ENCODE measurements around the gene OR10D3.
"Not testable (repeated sequence)": the region's sequence is repeated elsewhere in the genome, so short reads cannot be mapped to it uniquely, and the experiment has no call there.

Gene OR10D3

DNA sequence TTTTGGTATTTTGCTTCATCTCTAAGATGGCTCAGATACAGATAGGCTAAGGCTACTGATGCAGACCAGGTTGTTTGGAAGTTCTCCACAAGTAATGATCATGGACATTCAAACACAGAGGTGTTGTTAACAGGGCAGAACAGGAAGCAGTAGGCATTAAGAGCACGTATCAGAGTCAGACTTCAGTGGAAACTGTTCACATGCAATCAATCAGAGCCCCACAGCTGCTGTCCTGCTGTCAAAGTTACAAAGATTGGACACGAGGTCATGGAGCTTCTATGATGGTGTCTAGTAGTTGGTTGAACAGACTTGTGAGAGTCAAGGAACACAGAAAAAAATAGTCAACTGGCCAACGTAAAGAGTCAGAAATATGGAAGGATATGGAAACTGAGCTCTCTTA lies 19.8 kb downstream of the OR10D3 start:
- Histone ChIP-seq H3K27me3 (ENCODE audit: insufficient read depth, low read length) (peaks cover 7% of the 10 kb centered on the region), H3K4me1 (ENCODE audit: insufficient read depth, low read length) (no peaks in the 10 kb centered on the region), H2AFZ (ENCODE audit: low read depth, low read length) (no peak overlapping the region), H3K4me3 (ENCODE audit: low read length) (no peak overlapping the region), H3K9me3 (ENCODE audit: low read length) (peaks cover 3% of the 10 kb centered on the region), H3K36me3 (ENCODE audit: insufficient read depth, low read length) (no peaks in the 10 kb centered on the region)

DNA sequence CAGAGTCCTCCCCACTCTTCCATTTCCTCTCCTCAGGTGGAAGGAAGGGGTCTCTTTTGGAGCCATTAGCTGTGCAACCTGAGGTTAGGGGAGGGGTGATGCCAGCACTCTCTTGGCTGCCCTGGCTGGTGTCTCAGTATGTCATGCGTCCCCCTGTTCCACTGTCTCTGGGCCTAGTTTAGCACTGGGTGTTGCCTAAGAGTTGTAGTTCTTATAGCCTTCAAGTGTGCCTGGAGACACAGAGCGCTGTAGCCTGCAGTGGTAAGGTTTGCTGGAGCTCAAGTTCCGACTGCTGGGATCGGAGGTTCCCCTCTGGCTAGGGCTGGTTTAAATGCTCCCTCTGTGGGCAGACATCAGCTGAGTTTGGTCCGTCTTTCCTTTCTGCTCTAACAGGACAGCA lies 20.9 kb downstream of the OR10D3 start:
- no peak overlapping the region for H3K4me3 ChIP-seq (ENCODE audit: low read length)
- H3K27me3 ChIP-seq (ENCODE audit: insufficient read depth, low read length) = peaks cover 7% of the 10 kb centered on the region
- H2AFZ ChIP-seq (ENCODE audit: low read depth, low read length) = no peak overlapping the region
- no peaks in the 10 kb centered on the region for H3K9me3 ChIP-seq (ENCODE audit: low read length)
- no peaks in the 10 kb centered on the region for H3K36me3 ChIP-seq (ENCODE audit: insufficient read depth, low read length)
- H3K4me1 ChIP-seq (ENCODE audit: insufficient read depth, low read length) = no peaks in the 10 kb centered on the region

DNA sequence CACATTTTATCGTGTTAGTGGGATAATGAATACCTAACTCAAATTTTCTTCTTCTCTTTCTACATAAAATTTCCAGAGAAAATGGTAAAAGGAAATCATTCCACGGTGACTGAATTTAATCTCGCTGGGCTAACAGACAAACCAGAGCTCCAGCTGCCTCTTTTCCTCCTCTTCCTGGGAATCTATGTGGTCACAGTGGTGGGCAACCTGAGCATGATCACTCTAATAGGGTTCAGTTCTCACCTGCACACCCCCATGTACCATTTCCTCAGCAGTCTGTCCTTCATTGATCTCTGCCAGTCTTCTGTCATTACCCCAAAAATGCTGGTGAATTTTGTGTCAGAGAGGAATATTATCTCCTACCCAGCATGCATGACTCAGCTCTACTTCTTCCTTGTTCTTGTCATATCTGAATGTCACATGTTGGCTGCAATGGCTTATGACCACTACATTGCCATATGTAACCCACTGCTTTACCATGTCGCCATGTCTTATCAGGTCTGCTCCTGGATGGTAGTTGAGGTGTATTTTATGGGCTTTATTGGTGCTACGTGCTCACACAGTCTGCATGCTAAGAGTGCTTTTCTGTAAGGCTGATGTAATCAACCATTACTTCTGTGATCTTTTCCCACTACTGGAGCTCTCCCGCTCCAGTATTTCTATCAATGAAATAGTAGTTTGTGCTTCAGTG lies 24.1 kb downstream of the OR10D3 start:
- Histone ChIP-seq H3K9me3 (ENCODE audit: low read length) (no peaks in the 10 kb centered on the region), H3K4me1 (ENCODE audit: insufficient read depth, low read length) (no peaks in the 10 kb centered on the region)

DNA sequence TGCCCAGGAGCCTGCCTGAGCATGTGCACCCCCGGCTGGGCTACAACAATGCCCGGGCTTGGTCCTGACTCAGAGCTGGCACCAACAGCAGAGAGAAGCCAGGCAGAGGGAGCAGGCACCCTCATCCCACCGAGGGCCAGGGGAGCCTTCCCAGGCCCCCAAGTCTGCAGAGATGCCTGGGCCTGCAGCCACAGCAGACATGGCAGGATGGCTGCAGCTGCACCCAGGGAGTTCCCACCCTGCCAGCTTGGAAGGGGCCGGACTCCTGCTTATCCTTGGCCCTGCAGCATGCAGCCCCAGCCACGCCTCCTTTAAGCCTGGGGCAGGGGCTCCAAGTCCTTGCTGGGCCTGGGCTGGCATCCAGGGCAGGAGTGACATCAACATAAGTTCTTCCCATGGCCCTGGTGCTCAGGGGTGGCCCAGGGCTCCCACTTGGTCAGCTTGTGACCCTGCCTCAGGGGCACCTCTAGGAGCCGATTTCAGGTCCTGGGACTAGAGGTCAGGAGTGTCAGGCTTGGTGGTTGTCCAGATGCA lies 26.7 kb downstream of the OR10D3 start:
- H3K9me3 ChIP-seq (ENCODE audit: low read length) = no peaks in the 10 kb centered on the region
- no peak overlapping the region for H2AFZ ChIP-seq (ENCODE audit: low read depth, low read length)
- no peaks in the 10 kb centered on the region for H3K4me1 ChIP-seq (ENCODE audit: insufficient read depth, low read length)
- H3K4me3 ChIP-seq (ENCODE audit: low read length) = no peak overlapping the region
- H3K27me3 ChIP-seq (ENCODE audit: insufficient read depth, low read length) = no peaks in the 10 kb centered on the region
- no peaks in the 10 kb centered on the region for H3K36me3 ChIP-seq (ENCODE audit: insufficient read depth, low read length)

More for the DNA sequence above, 24.1 kb downstream of the OR10D3 start:
- Histone ChIP-seq H3K4me3 (ENCODE audit: low read length) (no peak overlapping the region), H3K36me3 (ENCODE audit: insufficient read depth, low read length) (no peaks in the 10 kb centered on the region), H2AFZ (ENCODE audit: low read depth, low read length) (no peak overlapping the region), H3K27me3 (ENCODE audit: insufficient read depth, low read length) (peaks cover 7% of the 10 kb centered on the region)

DNA sequence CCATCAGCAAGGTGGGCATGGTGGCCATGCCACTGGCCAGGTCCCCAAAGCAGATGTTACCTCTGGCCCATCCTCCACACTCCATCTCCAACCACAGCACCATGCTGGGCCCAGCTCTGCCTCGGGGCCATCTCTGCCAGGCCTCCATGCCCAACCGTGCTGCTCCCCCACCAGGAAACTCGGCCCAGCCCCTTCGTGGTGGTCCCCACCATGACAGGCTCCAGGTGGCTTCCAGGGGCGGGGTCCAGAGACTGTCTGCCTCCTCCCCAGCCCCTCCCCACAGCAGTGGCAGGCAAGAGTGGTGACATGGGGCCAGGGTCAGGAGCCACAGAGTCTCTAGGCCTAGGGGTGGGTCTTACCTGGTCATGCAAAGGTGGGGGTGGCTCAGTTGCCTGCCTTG lies 27.3 kb downstream of the OR10D3 start:
- Histone ChIP-seq H3K36me3 (ENCODE audit: insufficient read depth, low read length) (no peaks in the 10 kb centered on the region), H3K27me3 (ENCODE audit: insufficient read depth, low read length) (no peaks in the 10 kb centered on the region), H3K4me3 (ENCODE audit: low read length) (no peak overlapping the region), H3K4me1 (ENCODE audit: insufficient read depth, low read length) (no peaks in the 10 kb centered on the region), H2AFZ (ENCODE audit: low read depth, low read length) (no peak overlapping the region), H3K9me3 (ENCODE audit: low read length) (no peaks in the 10 kb centered on the region)

DNA sequence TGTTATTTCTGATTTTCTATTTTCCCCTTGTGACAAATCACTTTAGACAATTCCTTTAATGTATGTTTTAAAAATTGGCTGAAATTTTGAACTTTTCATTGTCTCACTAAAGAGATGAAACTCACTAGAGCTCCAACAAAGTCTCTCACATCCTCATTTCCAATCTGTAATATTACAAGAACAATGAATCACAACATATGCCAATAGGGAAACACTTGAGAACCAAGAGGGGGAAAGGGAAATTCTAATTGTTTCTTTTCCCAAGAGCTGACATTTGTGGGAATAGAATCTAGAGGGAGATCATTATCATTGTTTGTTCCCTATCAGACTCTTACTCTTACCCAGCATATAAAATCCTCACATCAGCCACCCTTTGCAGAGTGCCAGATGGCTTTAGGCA lies 28.2 kb downstream of the OR10D3 start:
- no peaks in the 10 kb centered on the region for H3K27me3 ChIP-seq (ENCODE audit: insufficient read depth, low read length)
- no peaks in the 10 kb centered on the region for H3K4me1 ChIP-seq (ENCODE audit: insufficient read depth, low read length)
- H3K4me3 ChIP-seq (ENCODE audit: low read length) = no peak overlapping the region
- H3K36me3 ChIP-seq (ENCODE audit: insufficient read depth, low read length) = no peaks in the 10 kb centered on the region
- H2AFZ ChIP-seq (ENCODE audit: low read depth, low read length) = no peak overlapping the region
- no peaks in the 10 kb centered on the region for H3K9me3 ChIP-seq (ENCODE audit: low read length)

DNA sequence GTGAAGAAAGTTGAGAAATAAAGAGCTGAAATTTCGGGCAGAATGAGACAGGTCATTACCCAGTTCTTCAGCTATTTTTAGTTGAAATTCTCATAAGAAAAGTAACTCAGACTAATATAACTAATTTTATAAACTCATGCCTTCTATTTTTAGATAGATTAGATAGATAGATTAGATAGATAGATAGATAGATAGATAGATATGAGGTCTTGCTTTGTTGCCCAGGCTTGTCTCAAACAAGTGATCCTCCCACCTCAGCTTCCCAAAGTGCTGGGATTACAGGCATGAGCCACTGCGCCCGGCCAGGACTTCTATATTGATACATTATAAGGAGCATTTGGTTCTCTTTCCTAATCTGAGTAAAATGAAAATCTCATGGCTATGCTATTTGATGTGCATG lies 30.9 kb downstream of the OR10D3 start:
- no peaks in the 10 kb centered on the region for H3K27me3 ChIP-seq (ENCODE audit: insufficient read depth, low read length)
- H3K9me3 ChIP-seq (ENCODE audit: low read length) = no peaks in the 10 kb centered on the region
- H3K4me1 ChIP-seq (ENCODE audit: insufficient read depth, low read length) = no peaks in the 10 kb centered on the region
- no peak overlapping the region for H3K4me3 ChIP-seq (ENCODE audit: low read length)
- H2AFZ ChIP-seq (ENCODE audit: low read depth, low read length) = no peak overlapping the region
- H3K36me3 ChIP-seq (ENCODE audit: insufficient read depth, low read length) = no peaks in the 10 kb centered on the region

DNA sequence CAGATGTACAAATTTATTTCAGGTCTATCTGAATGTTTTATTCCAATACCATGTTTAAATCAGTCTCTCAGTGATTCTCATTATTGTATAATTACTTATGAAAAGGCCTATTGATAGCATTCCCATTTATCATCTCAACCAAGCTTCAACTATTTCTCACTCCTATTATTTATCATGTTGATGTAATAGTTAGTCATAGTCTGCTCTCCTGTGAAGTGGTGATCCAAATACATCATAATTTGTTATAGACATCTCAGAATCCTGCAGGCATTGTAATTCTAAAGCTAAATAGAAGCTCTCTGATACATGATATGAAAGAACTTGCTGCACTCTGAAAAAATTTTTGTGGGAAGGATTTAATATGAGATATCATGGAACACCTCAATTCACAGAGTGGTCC lies 36.0 kb downstream of the OR10D3 start:
- Histone ChIP-seq H3K4me3 (ENCODE audit: low read length) (no peak overlapping the region), H3K4me1 (ENCODE audit: insufficient read depth, low read length) (no peaks in the 10 kb centered on the region), H2AFZ (ENCODE audit: low read depth, low read length) (no peak overlapping the region), H3K9me3 (ENCODE audit: low read length) (no peaks in the 10 kb centered on the region), H3K36me3 (ENCODE audit: insufficient read depth, low read length) (no peaks in the 10 kb centered on the region), H3K27me3 (ENCODE audit: insufficient read depth, low read length) (no peaks in the 10 kb centered on the region)

DNA sequence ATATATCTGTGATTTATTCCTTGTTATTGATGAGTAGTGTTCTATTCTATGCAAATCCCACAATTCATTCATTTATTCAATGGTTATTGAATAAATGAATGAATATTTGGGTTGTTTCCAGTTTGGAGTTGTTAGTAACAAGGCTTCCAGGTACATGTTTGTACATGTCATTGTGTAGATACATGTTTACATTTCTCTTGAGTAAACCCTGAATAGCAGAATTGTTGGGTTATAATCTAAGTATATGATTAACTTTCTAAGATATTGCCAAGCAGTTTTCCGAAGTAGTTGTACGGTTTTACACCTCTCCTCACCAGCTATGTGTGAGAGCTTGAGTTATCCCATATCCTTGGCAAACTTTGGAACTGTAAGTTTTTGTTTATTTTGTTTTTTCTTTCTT lies 39.3 kb downstream of the OR10D3 start:
- H3K9me3 ChIP-seq (ENCODE audit: low read length) = no peaks in the 10 kb centered on the region
- H3K4me1 ChIP-seq (ENCODE audit: insufficient read depth, low read length) = no peaks in the 10 kb centered on the region
- H3K36me3 ChIP-seq (ENCODE audit: insufficient read depth, low read length) = no peaks in the 10 kb centered on the region
- no peaks in the 10 kb centered on the region for H3K27me3 ChIP-seq (ENCODE audit: insufficient read depth, low read length)
- H3K4me3 ChIP-seq (ENCODE audit: low read length) = no peak overlapping the region
- H2AFZ ChIP-seq (ENCODE audit: low read depth, low read length) = no peak overlapping the region

DNA sequence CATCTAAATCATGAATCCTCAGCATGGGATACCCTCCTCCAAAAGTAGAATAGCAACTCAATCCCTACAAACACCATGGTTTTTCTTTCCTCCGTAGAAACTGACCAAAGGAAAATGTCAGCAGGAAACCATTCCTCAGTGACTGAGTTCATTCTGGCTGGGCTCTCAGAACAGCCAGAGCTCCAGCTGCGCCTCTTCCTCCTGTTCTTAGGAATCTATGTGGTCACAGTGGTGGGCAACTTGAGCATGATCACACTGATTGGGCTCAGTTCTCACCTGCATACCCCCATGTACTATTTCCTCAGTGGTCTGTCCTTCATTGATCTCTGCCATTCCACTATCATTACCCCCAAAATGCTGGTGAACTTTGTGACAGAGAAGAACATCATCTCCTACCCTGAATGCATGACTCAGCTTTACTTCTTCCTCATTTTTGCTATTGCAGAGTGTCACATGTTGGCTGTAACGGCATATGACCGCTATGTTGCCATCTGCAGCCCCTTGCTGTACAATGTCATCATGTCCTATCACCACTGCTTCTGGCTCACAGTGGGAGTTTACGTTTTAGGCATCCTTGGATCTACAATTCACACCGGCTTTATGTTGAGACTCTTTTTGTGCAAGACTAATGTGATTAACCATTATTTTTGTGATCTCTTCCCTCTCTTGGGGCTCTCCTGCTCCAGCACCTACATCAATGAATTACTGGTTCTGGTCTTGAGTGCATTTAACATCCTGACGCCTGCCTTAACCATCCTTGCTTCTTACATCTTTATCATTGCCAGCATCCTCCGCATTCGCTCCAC lies 41.7 kb downstream of the OR10D3 start:
- not testable (repeated sequence) for H3K9me3 ChIP-seq (ENCODE audit: low read length); H3K36me3 ChIP-seq (ENCODE audit: insufficient read depth, low read length); H3K27me3 ChIP-seq (ENCODE audit: insufficient read depth, low read length); H3K4me1 ChIP-seq (ENCODE audit: insufficient read depth, low read length); H3K4me3 ChIP-seq (ENCODE audit: low read length); H2AFZ ChIP-seq (ENCODE audit: low read depth, low read length)

DNA sequence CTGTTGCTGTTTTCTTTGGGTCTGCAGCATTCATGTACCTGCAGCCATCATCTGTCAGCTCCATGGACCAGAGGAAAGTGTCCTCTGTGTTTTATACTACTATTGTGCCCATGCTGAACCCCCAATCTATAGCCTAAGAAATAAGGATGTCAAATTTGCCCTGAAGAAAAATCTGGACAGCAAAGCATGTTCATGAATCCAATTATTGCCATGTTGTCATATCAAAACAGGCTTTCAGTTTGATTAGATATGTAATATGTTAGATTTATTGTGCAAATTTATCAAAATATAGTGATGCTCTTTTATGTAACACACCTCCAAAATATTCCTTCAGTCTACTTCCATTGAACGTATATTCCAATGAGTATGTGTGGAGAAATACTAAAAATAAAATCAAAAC lies 42.3 kb downstream of the OR10D3 start:
- peaks cover 2% of the 10 kb centered on the region for H3K27me3 ChIP-seq (ENCODE audit: insufficient read depth, low read length)
- no peak overlapping the region for H2AFZ ChIP-seq (ENCODE audit: low read depth, low read length)
- no peak overlapping the region for H3K4me3 ChIP-seq (ENCODE audit: low read length)
- H3K4me1 ChIP-seq (ENCODE audit: insufficient read depth, low read length) = no peaks in the 10 kb centered on the region
- H3K9me3 ChIP-seq (ENCODE audit: low read length) = no peaks in the 10 kb centered on the region
- H3K36me3 ChIP-seq (ENCODE audit: insufficient read depth, low read length) = no peaks in the 10 kb centered on the region

DNA sequence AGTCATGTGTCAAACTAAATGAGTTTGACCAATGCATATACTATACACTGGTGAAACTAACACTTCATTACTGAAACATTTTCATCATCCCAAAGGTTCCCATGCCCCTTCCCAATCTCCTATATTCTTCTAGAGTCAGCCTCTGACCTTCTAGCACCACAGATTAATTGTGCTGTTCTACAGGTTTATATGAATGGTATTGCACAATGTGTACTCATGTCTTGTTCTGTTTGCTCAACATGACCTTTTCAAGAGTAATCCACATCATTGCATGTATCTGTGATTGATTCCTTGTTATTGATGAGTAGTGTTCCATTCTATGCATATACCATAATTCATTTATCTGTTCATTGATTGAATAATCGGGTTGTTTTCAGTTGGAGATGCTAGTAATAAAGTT lies 50.2 kb downstream of the OR10D3 start:
- H3K9me3 ChIP-seq (ENCODE audit: low read length) = no peaks in the 10 kb centered on the region
- H3K4me3 ChIP-seq (ENCODE audit: low read length) = no peak overlapping the region
- H3K36me3 ChIP-seq (ENCODE audit: insufficient read depth, low read length) = no peaks in the 10 kb centered on the region

More for the DNA sequence above, 50.2 kb downstream of the OR10D3 start:
- Histone ChIP-seq H2AFZ (ENCODE audit: low read depth, low read length) (no peak overlapping the region), H3K4me1 (ENCODE audit: insufficient read depth, low read length) (no peaks in the 10 kb centered on the region), H3K27me3 (ENCODE audit: insufficient read depth, low read length) (peaks cover 2% of the 10 kb centered on the region)
